HG02642 (cell line): ENCODE data around the gene PLK1.
"Not testable (repeated sequence)": the region's sequence is repeated elsewhere in the genome, so short reads cannot be mapped to it uniquely, and the experiment has no call there.

Experiments used
- ATAC-seq: cut with Tn5 transposase; IDR thresholded peaks from one replicate; pipeline ENCODE4 v1.9.1; 2021; ENCODE audit warnings: mild to moderate bottlenecking; ENCODE audit not compliant: unreplicated experiment, poor library complexity

Gene PLK1

GRCh38 chr16:23678430-23679273 lies at the start of gene PLK1:
TSS of gene PLK1 (plus strand) at chr16:23678889. CDS start at chr16:23678933, 44 bp downstream.
- ATAC-seq: peak; percentile 88

GRCh38 chr16:23629516-23629915 lies 49.2 kb upstream of the PLK1 start:
- no peak for ATAC-seq

GRCh38 chr16:23631874-23632273 lies 46.8 kb upstream of the PLK1 start:
- ATAC-seq: not testable (repeated sequence)

GRCh38 chr16:23634461-23635036 lies 44.1 kb upstream of the PLK1 start:
- no peak for ATAC-seq

GRCh38 chr16:23635958-23636357 lies 42.7 kb upstream of the PLK1 start:
- ATAC-seq: no peak

GRCh38 chr16:23640615-23640930 lies 38.1 kb upstream of the PLK1 start:
- no peak for ATAC-seq

GRCh38 chr16:23640931-23641765 lies 37.5 kb upstream of the PLK1 start, which contains the start of the genes DCTN5 and PALB2:
TSS of gene DCTN5 (plus strand) at chr16:23641466. CDS start at chr16:23641543, 77 bp downstream.
TSS of gene PALB2 (minus strand) at chr16:23641310. CDS start at chr16:23641157, 153 bp downstream.
- peak; percentile 98 for ATAC-seq

GRCh38 chr16:23642246-23642774 lies 36.4 kb upstream of the PLK1 start:
- ATAC-seq: no peak

- no peak for ATAC-seq
Observed at GRCh38 chr16:23650674-23651416, 27.8 kb upstream of the PLK1 start.

GRCh38 chr16:23651943-23652468 lies 26.7 kb upstream of the PLK1 start:
- no peak for ATAC-seq

- ATAC-seq: no peak
Observed at GRCh38 chr16:23663918-23664317, 14.8 kb upstream of the PLK1 start.

GRCh38 chr16:23666571-23667354 lies 11.9 kb upstream of the PLK1 start:
- ATAC-seq: no peak

- no peak for ATAC-seq
Observed at GRCh38 chr16:23667355-23667659, 11.4 kb upstream of the PLK1 start.

- no peak for ATAC-seq
Observed at GRCh38 chr16:23668225-23668624, 10.5 kb upstream of the PLK1 start.

- ATAC-seq: no peak
Observed at GRCh38 chr16:23668873-23669272, 9.8 kb upstream of the PLK1 start.

GRCh38 chr16:23670137-23670776 lies 8.4 kb upstream of the PLK1 start:
- peak; percentile 93 for ATAC-seq

GRCh38 chr16:23673971-23674614 lies 4.6 kb upstream of the PLK1 start:
- no peak for ATAC-seq

GRCh38 chr16:23676924-23677480 lies 1.7 kb upstream of the PLK1 start:
- no peak for ATAC-seq
